SK-N-SH (cell line): ENCODE data around the gene SLC2A2. TPM values are rescaled to one million over a fixed set of nuclear protein-coding genes. Genes with fewer than 3 reads are reported as not detected.

Experiments used
- CTCF ChIA-PET: fragments of 300-600, 350-600 bp; formaldehyde crosslinking; extraction: SDS; loops from one replicate; lab custom pipeline; 2021; lab: Yijun Ruan, JAX
- POLR2A ChIA-PET: fragments of 350-600 bp; sonication (Branson Sonifier 250); formaldehyde crosslinking; extraction: SDS; loops from one replicate; lab custom pipeline; 2020; ENCODE audit warnings: antibody characterized with exemption, inconsistent platforms; lab: Yijun Ruan, JAX
- DNase-seq: peaks from one replicate; pipeline ENCODE4 v3.0.0; 2012
- H2AFZ ChIP-seq: fragments of 200-600 bp; sonication (generic); 2 replicates; pipeline ENCODE4 v1.8.1; 2016; ENCODE audit warnings: antibody characterized with exemption, mild to moderate bottlenecking, low read depth
- H3F3A ChIP-seq: fragments of 200-600 bp; sonication (generic); replicated peaks from 2 replicates; pipeline ENCODE3; 2016; ENCODE audit warnings: antibody characterized with exemption, mild to moderate bottlenecking; ENCODE audit not compliant: insufficient read depth
- H3K27ac ChIP-seq, 2 experiments: fragments of 200-500 bp in 1 of 2; fragments of 200-600 bp in 1 of 2; sonication (Bioruptor generic) in 1 of 2; sonication (generic), shearing (Covaris generic) in 1 of 2; 2 replicates each; pipeline versions ENCODE4 v1.5.1 to v1.6.1; 2014 to 2016; ENCODE audit warnings: low read depth in 2 of 2, inconsistent platforms in 1 of 2, low read length in 1 of 2, mild to moderate bottlenecking in 1 of 2, mixed read lengths in 1 of 2
- H3K27me3 ChIP-seq: fragments of 200-600 bp; sonication (generic), shearing (Covaris generic); 2 replicates; pipeline ENCODE4 v1.6.1; 2016; ENCODE audit warnings: mixed run types; ENCODE audit not compliant: insufficient read depth
- H3K36me3 ChIP-seq, 2 experiments: fragments of 200-500 bp in 1 of 2; fragments of 200-600 bp in 1 of 2; sonication (Bioruptor generic) in 1 of 2; sonication (generic) in 1 of 2; replicated peaks in 1 of 2; 2 replicates each; pipeline versions ENCODE3 to v1.5.1; 2014 to 2016; ENCODE audit warnings: low read length in 1 of 2, mild to moderate bottlenecking in 1 of 2; ENCODE audit not compliant: insufficient read depth in 2 of 2, control insufficient read depth in 1 of 2
- H3K4me1 ChIP-seq, 2 experiments: fragments of 200-500 bp in 1 of 2; fragments of 200-600 bp in 1 of 2; sonication (Bioruptor generic) in 1 of 2; sonication (generic), shearing (Covaris generic) in 1 of 2; 2 replicates each; pipeline versions ENCODE4 v1.5.1 to v1.6.1; 2014 to 2016; ENCODE audit warnings: low read depth in 1 of 2, low read length in 1 of 2, mixed run types in 1 of 2; ENCODE audit not compliant: insufficient read depth in 2 of 2, control insufficient read depth in 1 of 2
- H3K4me2 ChIP-seq: fragments of 200-600 bp; sonication (generic), shearing (Covaris generic); 2 replicates; pipeline ENCODE4 v1.6.1; 2017; ENCODE audit warnings: mixed run types
- H3K4me3 ChIP-seq, 2 experiments: fragments of 200-500 bp in 1 of 2; fragments of 200-600 bp in 1 of 2; sonication (Bioruptor generic) in 1 of 2; sonication (generic), shearing (Covaris generic) in 1 of 2; 2 replicates each; pipeline versions ENCODE4 v1.5.1 to v1.8.1; 2014 to 2016; ENCODE audit warnings: low read depth in 2 of 2, inconsistent platforms in 1 of 2, low read length in 1 of 2, mild to moderate bottlenecking in 1 of 2, mixed read lengths in 1 of 2, moderate library complexity in 1 of 2
- H3K79me2 ChIP-seq: fragments of 200-600 bp; sonication (generic); 2 replicates; pipeline ENCODE4 v1.8.1; 2017; ENCODE audit warnings: mild to moderate bottlenecking; ENCODE audit not compliant: insufficient read depth
- H3K9ac ChIP-seq: fragments of 200-600 bp; sonication (generic); 2 replicates; pipeline ENCODE4 v1.6.1; 2017; ENCODE audit warnings: mixed run types
- H3K9me2 ChIP-seq: fragments of 200-600 bp; sonication (generic); 2 replicates; pipeline ENCODE4 v1.6.1; 2017; ENCODE audit warnings: mixed run types
- H3K9me3 ChIP-seq: fragments of 200-600 bp; sonication (generic); 2 replicates; pipeline ENCODE4 v1.6.1; 2017; ENCODE audit warnings: mixed run types, mild to moderate bottlenecking, moderate library complexity
- H4K20me1 ChIP-seq: fragments of 200-600 bp; sonication (generic); 2 replicates; pipeline ENCODE4 v1.6.1; 2017; ENCODE audit warnings: mild to moderate bottlenecking, mixed run types; ENCODE audit not compliant: insufficient read depth
- CTCF ChIP-seq: fragments of 200-600 bp; sonication (generic); IDR thresholded peaks from 2 replicates; pipeline ENCODE4 v1.6.1; 2017; ENCODE audit warnings: antibody characterized with exemption, mild to moderate bottlenecking, moderate library complexity
- ELF1 ChIP-seq: IDR thresholded peaks from 2 replicates; pipeline ENCODE4 v1.4.0; 2012
- EP300 ChIP-seq, 2 experiments: IDR thresholded peaks; 2 replicates each; pipeline versions ENCODE4 v1.4.0 to v1.6.1; 2012; ENCODE audit warnings: borderline replicate concordance in 1 of 2, low read depth in 1 of 2, low read length in 1 of 2
- FOXJ3 ChIP-seq: sonication (generic); formaldehyde crosslinking; IDR thresholded peaks from 2 replicates; pipeline ENCODE4 v1.5.1; 2020; ENCODE audit warnings: mild to moderate bottlenecking, missing genetic modification reagents
- GATA2 ChIP-seq: sonication (generic); formaldehyde crosslinking; IDR thresholded peaks from 2 replicates; pipeline ENCODE4 v1.5.0; 2020; ENCODE audit warnings: mild to moderate bottlenecking, missing genetic modification reagents
- MXI1 ChIP-seq: IDR thresholded peaks from 2 replicates; pipeline ENCODE4 v1.6.1; 2012; ENCODE audit warnings: mild to moderate bottlenecking, low read depth, low read length, improper control_type of control experiment
- NFIC ChIP-seq: IDR thresholded peaks from 2 replicates; pipeline ENCODE4 v1.4.0; 2012; ENCODE audit warnings: borderline replicate concordance
- NRF1 ChIP-seq: IDR thresholded peaks from 2 replicates; pipeline ENCODE4 v1.6.1; 2012; ENCODE audit warnings: low read depth, mild to moderate bottlenecking, low read length
- PBX3 ChIP-seq: IDR thresholded peaks from 2 replicates; pipeline ENCODE4; 2012
- REST ChIP-seq: IDR thresholded peaks from 2 replicates; pipeline ENCODE4 v1.6.1; 2012; ENCODE audit warnings: mild to moderate bottlenecking, low read depth, low read length, moderate library complexity
- RXRA ChIP-seq: IDR thresholded peaks from 2 replicates; pipeline ENCODE4 v1.4.0; 2012; ENCODE audit warnings: low read depth, mild to moderate bottlenecking, borderline replicate concordance
- SIN3A ChIP-seq: IDR thresholded peaks from 2 replicates; pipeline ENCODE4 v1.6.1; 2012; ENCODE audit warnings: low read depth, mild to moderate bottlenecking, low read length, moderate library complexity, borderline replicate concordance
- SMC3 ChIP-seq: IDR thresholded peaks from 2 replicates; pipeline ENCODE4 v1.6.1; 2012; ENCODE audit warnings: low read depth, low read length, improper control_type of control experiment
- TAF1 ChIP-seq: IDR thresholded peaks from 2 replicates; pipeline ENCODE4 v1.6.1; 2012; ENCODE audit warnings: low read depth, mild to moderate bottlenecking, low read length, moderate library complexity, borderline replicate concordance
- TEAD4 ChIP-seq: IDR thresholded peaks from 2 replicates; pipeline ENCODE4 v1.4.0; 2012; ENCODE audit warnings: mild to moderate bottlenecking, borderline replicate concordance; ENCODE audit not compliant: insufficient read depth
- USF1 ChIP-seq: IDR thresholded peaks from 2 replicates; pipeline ENCODE4 v1.4.0; 2012; ENCODE audit warnings: low read depth, borderline replicate concordance
- USF2 ChIP-seq: fragments of 150-350 bp; IDR thresholded peaks from 2 replicates; pipeline ENCODE4 v1.6.1; 2017; ENCODE audit warnings: antibody characterized with exemption, low read length, low read depth, borderline replicate concordance
- YY1 ChIP-seq: IDR thresholded peaks from 2 replicates; pipeline ENCODE4 v1.4.0; 2012; ENCODE audit warnings: low read depth, mild to moderate bottlenecking
- WGBS: methylation state at CpG from one replicate; pipeline ENCODE4 v1.1.6; 2017; ENCODE audit warnings: low lambda C conversion rate; 5-methylcytosine and 5-hydroxymethylcytosine counted together
- polyA plus RNA-seq, 3 experiments: library from polyadenylated mRNA; depleted of rRNA; stranded (reverse); fragments of >200 nt; gene quantifications; 2 replicates each; pipeline ENCODE4 v1.2.3, GENCODE V29; 2012

The SLC2A2 gene
- polyA plus RNA-seq, 1 of the 3 experiments (the other 2 are of a cell fraction): 0.59 TPM

GRCh38 chr3:170949211-170949610 is 77.3 kb downstream of the SLC2A2 start:
- Histone ChIP-seq H4K20me1 (no peaks in the 10 kb centered on the region), H3K9me2 (no peaks in the 10 kb centered on the region), H3F3A (no peaks in the 10 kb centered on the region), H3K4me1 (no peaks in the 10 kb centered on the region), H3K36me3 (no peaks in the 10 kb centered on the region), H3K4me3 (no peak overlapping the region), H3K9ac (no peak overlapping the region), H3K4me2 (no peak overlapping the region), H3K9me3 (no peaks in the 10 kb centered on the region), H3K27me3 (no peaks in the 10 kb centered on the region), H3K27ac (no peak overlapping the region), H3K79me2 (no peaks in the 10 kb centered on the region), H2AFZ (no peak overlapping the region)
- CTCF ChIA-PET: interaction anchor here (1.7 kb wide), 1 partner anchor 12 kb away, joined by 5 read pairs; no protein-coding TSS in a partner anchor
- no peak for DNase-seq
- no peak for TF ChIP-seq NRF1
- no peak for TF ChIP-seq USF1
- TF ChIP-seq SMC3: no peak
- TF ChIP-seq SIN3A: no peak
- TF ChIP-seq USF2: no peak
- TF ChIP-seq TAF1: no peak
- no peak for TF ChIP-seq CTCF
- no peak for TF ChIP-seq ELF1
- no peak for TF ChIP-seq RXRA
- TF ChIP-seq NFIC: no peak
- TF ChIP-seq PBX3: no peak
- TF ChIP-seq EP300 (IDR thresholded peaks at IDR 0.05; ENCODE audit: borderline replicate concordance in 1 of 2, low read depth in 1 of 2, low read length in 1 of 2): no peak
- WGBS: 58% methylated on average over 2 of the region's 2 CpGs
- POLR2A ChIA-PET: no interaction called here

- H2AFZ ChIP-seq: no peak overlapping the region
- POLR2A ChIA-PET: no interaction called here
- CTCF ChIA-PET: interaction anchor here (0.6 kb wide), 1 partner anchor 844 kb away, joined by 3 read pairs; no protein-coding TSS in a partner anchor
Observed at GRCh38 chr3:170947018-170947769, 79.3 kb downstream of the SLC2A2 start.

More at GRCh38 chr3:170947018-170947769, 79.3 kb downstream of the SLC2A2 start:
- Histone ChIP-seq H3K4me2 (no peak overlapping the region), H3K36me3 (no peaks in the 10 kb centered on the region), H3K27me3 (no peaks in the 10 kb centered on the region), H3K27ac (no peak overlapping the region), H3K79me2 (no peaks in the 10 kb centered on the region), H3F3A (no peaks in the 10 kb centered on the region), H3K4me3 (no peak overlapping the region), H3K9me3 (no peaks in the 10 kb centered on the region), H3K9ac (no peak overlapping the region), H3K9me2 (no peaks in the 10 kb centered on the region), H3K4me1 (no peaks in the 10 kb centered on the region), H4K20me1 (no peaks in the 10 kb centered on the region)
- 75% methylated on average over 16 of the region's 25 CpGs for WGBS
- no peak for TF ChIP-seq EP300 (IDR thresholded peaks at IDR 0.05; ENCODE audit: borderline replicate concordance in 1 of 2, low read depth in 1 of 2, low read length in 1 of 2)
- TF ChIP-seq TEAD4: no peak
- TF ChIP-seq MXI1: no peak
- TF ChIP-seq GATA2 (CRISPR knock-in tag): no peak
- no peak for TF ChIP-seq YY1
- no peak for TF ChIP-seq REST
- no peak for TF ChIP-seq FOXJ3 (CRISPR knock-in tag)
- DNase-seq: no peak
